ENCODE measurements around the gene QTRT2. TPM values are rescaled to one million over a fixed set of nuclear protein-coding genes. Genes with fewer than 3 reads are reported as not detected.

QTRT2 gene
- total RNA-seq, 1 donor from 2014 or later, result 35.9 TPM

DNA sequence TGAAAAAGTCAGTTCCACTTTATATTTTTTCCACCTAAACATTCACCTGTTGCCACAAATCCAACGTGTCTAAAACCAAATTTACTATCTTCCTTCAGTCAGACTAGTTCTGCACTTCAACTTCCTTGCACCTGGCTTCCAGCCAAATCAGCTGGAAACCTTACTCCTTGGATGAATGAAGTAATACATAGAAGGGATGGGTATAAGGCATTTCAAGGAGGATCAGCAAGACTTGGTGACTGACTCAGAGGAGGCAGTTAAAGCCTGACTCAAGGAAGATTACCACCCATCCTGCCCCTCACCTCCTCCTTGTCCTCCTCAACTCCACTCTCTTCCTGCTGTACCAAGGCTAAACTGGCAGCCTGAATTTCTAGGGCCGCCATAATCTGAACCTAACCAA lies 37.1 kb downstream of the QTRT2 start:
- Mint-ChIP-seq H3K27me3 (peaks cover 14% of the 10 kb centered on the region), H3K36me3 (ENCODE audit: insufficient read depth) (no peaks in the 10 kb centered on the region), H3K4me1 (ENCODE audit: low read depth) (peaks cover 2% of the 10 kb centered on the region), H3K27ac (no peak overlapping the region), H3K4me3 (ENCODE audit: low read depth) (no peak overlapping the region), H3K9me3 (ENCODE audit: low read depth) (no peaks in the 10 kb centered on the region)
- TF ChIP-seq, protein P1, sequence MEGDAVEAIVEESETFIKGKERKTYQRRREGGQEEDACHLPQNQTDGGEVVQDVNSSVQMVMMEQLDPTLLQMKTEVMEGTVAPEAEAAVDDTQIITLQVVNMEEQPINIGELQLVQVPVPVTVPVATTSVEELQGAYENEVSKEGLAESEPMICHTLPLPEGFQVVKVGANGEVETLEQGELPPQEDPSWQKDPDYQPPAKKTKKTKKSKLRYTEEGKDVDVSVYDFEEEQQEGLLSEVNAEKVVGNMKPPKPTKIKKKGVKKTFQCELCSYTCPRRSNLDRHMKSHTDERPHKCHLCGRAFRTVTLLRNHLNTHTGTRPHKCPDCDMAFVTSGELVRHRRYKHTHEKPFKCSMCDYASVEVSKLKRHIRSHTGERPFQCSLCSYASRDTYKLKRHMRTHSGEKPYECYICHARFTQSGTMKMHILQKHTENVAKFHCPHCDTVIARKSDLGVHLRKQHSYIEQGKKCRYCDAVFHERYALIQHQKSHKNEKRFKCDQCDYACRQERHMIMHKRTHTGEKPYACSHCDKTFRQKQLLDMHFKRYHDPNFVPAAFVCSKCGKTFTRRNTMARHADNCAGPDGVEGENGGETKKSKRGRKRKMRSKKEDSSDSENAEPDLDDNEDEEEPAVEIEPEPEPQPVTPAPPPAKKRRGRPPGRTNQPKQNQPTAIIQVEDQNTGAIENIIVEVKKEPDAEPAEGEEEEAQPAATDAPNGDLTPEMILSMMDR (IDR thresholded peaks at IDR 0.05; ENCODE audit: unreplicated experiment), result no peak
- DNase-seq (ENCODE audit: low spot score, unreplicated experiment), result no peak

DNA sequence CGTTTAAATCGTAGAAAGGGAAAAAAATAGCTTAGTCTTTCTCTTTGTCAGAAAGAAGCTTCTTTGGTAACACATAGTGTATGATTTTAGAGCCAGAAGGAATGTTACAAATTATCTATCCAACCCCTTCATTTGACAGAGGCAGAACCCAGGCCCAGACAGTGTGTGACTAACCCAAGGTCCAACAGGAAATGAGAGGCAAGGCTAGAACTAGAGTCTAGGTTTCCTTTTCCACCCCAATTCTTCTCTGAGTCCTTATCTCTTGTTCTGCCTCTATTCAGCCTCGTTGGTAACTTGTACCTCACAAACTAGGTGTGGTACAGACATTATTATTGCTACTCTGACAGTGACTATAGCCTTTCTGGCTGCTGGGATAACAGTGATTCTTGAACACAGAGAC lies 39.3 kb downstream of the QTRT2 start:
- Mint-ChIP-seq H3K36me3 (ENCODE audit: insufficient read depth) (no peaks in the 10 kb centered on the region), H3K9me3 (ENCODE audit: low read depth) (no peaks in the 10 kb centered on the region), H3K4me3 (ENCODE audit: low read depth) (no peak overlapping the region), H3K4me1 (ENCODE audit: low read depth) (peaks cover 2% of the 10 kb centered on the region), H3K27me3 (peaks cover 14% of the 10 kb centered on the region), H3K27ac (no peak overlapping the region)
- DNase-seq (ENCODE audit: low spot score, unreplicated experiment), result no peak
- TF ChIP-seq, protein P1 (IDR thresholded peaks at IDR 0.05; ENCODE audit: unreplicated experiment), result no peak

DNA sequence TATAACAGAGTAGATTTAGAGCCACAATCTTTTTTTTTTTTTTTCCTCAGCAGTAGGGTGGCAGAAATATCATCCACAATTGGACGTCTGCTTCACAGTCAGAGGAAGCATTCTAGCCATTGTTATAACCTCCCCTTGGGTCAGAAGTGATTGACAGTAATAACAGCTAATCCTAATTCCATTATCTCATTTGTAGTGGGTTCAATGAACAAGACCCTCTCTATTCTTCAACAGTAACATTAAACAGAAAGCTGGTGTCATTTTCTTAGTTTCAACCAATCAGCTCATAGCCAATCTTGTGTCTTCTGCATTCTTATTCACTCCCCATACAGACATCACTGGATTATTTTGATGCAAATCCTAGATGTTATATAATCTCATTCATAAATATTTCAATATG lies 44.6 kb downstream of the QTRT2 start:
- Mint-ChIP-seq H3K27ac (no peak overlapping the region), H3K36me3 (ENCODE audit: insufficient read depth) (no peaks in the 10 kb centered on the region), H3K9me3 (ENCODE audit: low read depth) (no peaks in the 10 kb centered on the region), H3K4me3 (ENCODE audit: low read depth) (no peak overlapping the region), H3K4me1 (ENCODE audit: low read depth) (no peaks in the 10 kb centered on the region), H3K27me3 (no peaks in the 10 kb centered on the region)
- no peak for DNase-seq (ENCODE audit: low spot score, unreplicated experiment)
- TF ChIP-seq, protein P1 (IDR thresholded peaks at IDR 0.05; ENCODE audit: unreplicated experiment), result no peak

DNA sequence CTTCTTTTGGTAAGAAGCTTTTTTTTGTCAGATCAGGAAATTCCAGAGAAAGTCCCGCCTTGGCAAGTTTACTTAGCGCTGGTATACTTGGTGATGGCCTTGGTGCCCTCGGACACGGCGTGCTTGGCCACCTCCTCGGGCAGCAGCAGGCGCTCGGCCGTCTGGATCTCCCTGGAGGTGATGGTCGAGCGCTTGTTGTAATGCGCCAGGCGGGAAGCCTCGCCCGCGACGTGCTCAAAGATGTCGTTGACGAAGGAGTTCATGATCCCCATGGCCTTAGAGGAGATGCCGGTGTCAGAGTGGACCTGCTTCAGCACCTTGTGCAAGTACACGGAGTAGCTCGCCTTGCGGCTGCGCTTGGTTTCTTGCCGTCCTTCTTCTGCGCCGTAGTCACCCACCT lies 46.6 kb downstream of the QTRT2 start:
- DNase-seq (ENCODE audit: low spot score, unreplicated experiment), result no peak
- Mint-ChIP-seq H3K27me3 (no peaks in the 10 kb centered on the region), H3K4me1 (ENCODE audit: low read depth) (no peaks in the 10 kb centered on the region), H3K27ac (no peak overlapping the region), H3K9me3 (ENCODE audit: low read depth) (no peaks in the 10 kb centered on the region), H3K36me3 (ENCODE audit: insufficient read depth) (no peaks in the 10 kb centered on the region), H3K4me3 (ENCODE audit: low read depth) (no peak overlapping the region)
- TF ChIP-seq, protein P1 (IDR thresholded peaks at IDR 0.05; ENCODE audit: unreplicated experiment), result no peak

DNA sequence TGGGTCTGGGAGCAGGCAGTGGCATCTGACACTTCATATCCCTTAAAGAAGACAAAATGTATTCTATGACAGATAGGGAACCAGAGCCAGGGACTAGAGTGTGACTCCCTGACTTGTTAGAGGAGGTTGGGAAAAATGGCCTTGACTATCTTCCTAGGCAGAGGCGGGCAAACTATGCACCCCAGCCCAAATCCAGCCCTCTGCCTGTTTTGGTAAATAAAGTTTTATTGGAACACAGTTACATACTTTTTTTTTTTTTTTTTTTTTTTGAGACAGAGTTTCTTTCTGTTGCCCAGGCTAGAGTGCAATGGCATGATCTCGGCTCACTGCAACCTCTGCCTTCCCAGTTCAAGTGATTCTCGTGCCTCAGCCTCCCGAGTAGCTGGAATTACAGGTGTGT lies 47.3 kb downstream of the QTRT2 start:
- H3K36me3 Mint-ChIP-seq (ENCODE audit: insufficient read depth), result no peaks in the 10 kb centered on the region
- TF ChIP-seq, protein P1 (IDR thresholded peaks at IDR 0.05; ENCODE audit: unreplicated experiment), result no peak
- H3K9me3 Mint-ChIP-seq (ENCODE audit: low read depth), result no peaks in the 10 kb centered on the region
- no peak overlapping the region for H3K4me3 Mint-ChIP-seq (ENCODE audit: low read depth)
- H3K27me3 Mint-ChIP-seq, result no peaks in the 10 kb centered on the region
- H3K27ac Mint-ChIP-seq, result no peak overlapping the region
- no peak for DNase-seq (ENCODE audit: low spot score, unreplicated experiment)
- no peaks in the 10 kb centered on the region for H3K4me1 Mint-ChIP-seq (ENCODE audit: low read depth)
